KMS-11 (cell line): ENCODE data around the gene HK3.

Source experiments
- H2AFZ ChIP-seq: fragments of 200-600 bp; sonication (generic); 2 replicates; pipeline ENCODE4 v1.6.1; 2016; ENCODE audit warnings: antibody characterized with exemption, mixed run types, low read depth
- H3K27ac ChIP-seq: fragments of 200-600 bp; sonication (generic); 2 replicates; pipeline ENCODE4 v1.6.1; 2016; ENCODE audit warnings: mild to moderate bottlenecking, mixed run types
- H3K27me3 ChIP-seq: fragments of 200-600 bp; sonication (generic); 2 replicates; pipeline ENCODE4 v1.6.1; 2017; ENCODE audit warnings: mild to moderate bottlenecking, low read depth, mixed run types, moderate library complexity; ENCODE audit not compliant: insufficient read depth
- H3K36me3 ChIP-seq: fragments of 200-600 bp; sonication (generic); 2 replicates; pipeline ENCODE4 v1.6.1; 2017; ENCODE audit warnings: mild to moderate bottlenecking, mixed run types; ENCODE audit not compliant: insufficient read depth
- H3K4me1 ChIP-seq: fragments of 200-600 bp; sonication (generic); 2 replicates; pipeline ENCODE4 v1.6.1; 2016; ENCODE audit warnings: mild to moderate bottlenecking, low read depth, mixed run types; ENCODE audit not compliant: poor library complexity, severe bottlenecking
- H3K4me2 ChIP-seq: fragments of 200-600 bp; sonication (generic); 2 replicates; pipeline ENCODE4 v1.7.0; 2016; ENCODE audit warnings: mild to moderate bottlenecking, mixed run types
- H3K4me3 ChIP-seq: fragments of 200-600 bp; sonication (generic); IDR thresholded peaks from 2 replicates; pipeline ENCODE4 v1.6.1; 2017; ENCODE audit warnings: low read depth, low read length, mixed read lengths; ENCODE audit not compliant: insufficient read depth
- H3K79me2 ChIP-seq: fragments of 200-600 bp; sonication (generic); 2 replicates; pipeline ENCODE4 v1.6.1; 2016; ENCODE audit warnings: low read depth, mixed run types; ENCODE audit not compliant: insufficient read depth
- H3K9ac ChIP-seq: fragments of 200-600 bp; sonication (generic); 2 replicates; pipeline ENCODE4 v1.6.1; 2016; ENCODE audit warnings: mild to moderate bottlenecking, mixed run types
- H4K20me1 ChIP-seq: fragments of 200-600 bp; sonication (generic); 2 replicates; pipeline ENCODE4 v1.6.1; 2016; ENCODE audit warnings: mild to moderate bottlenecking, mixed run types; ENCODE audit not compliant: insufficient read depth
- CTCF ChIP-seq: fragments of 200-600 bp; sonication (generic); conservative IDR thresholded peaks from 2 replicates; pipeline ENCODE4 v1.6.1; 2017; ENCODE audit warnings: low read depth, mild to moderate bottlenecking, antibody characterized with exemption, low read length, moderate library complexity, mixed read lengths

The HK3 gene

GRCh38 chr5:176847726-176848290, 51.3 kb downstream of the HK3 start:
- Histone ChIP-seq H3K27me3 (peaks cover 50% of the 10 kb centered on the region), H3K4me1 (no peaks in the 10 kb centered on the region), H3K9ac (no peak overlapping the region), H3K79me2 (no peaks in the 10 kb centered on the region), H3K36me3 (no peaks in the 10 kb centered on the region), H4K20me1 (no peaks in the 10 kb centered on the region), H3K27ac (no peak overlapping the region), H2AFZ (no peak overlapping the region), H3K4me3 (no peak overlapping the region), H3K4me2 (no peak overlapping the region)
- no peak for TF ChIP-seq CTCF

- Histone ChIP-seq H3K9ac (no peak overlapping the region), H4K20me1 (no peaks in the 10 kb centered on the region), H3K4me2 (no peak overlapping the region), H3K27ac (no peak overlapping the region), H3K36me3 (no peaks in the 10 kb centered on the region), H3K27me3 (peaks cover 52% of the 10 kb centered on the region), H3K4me1 (no peaks in the 10 kb centered on the region), H2AFZ (no peak overlapping the region), H3K4me3 (no peak overlapping the region), H3K79me2 (no peaks in the 10 kb centered on the region)
- TF ChIP-seq CTCF: no peak
Observed at GRCh38 chr5:176847148-176847547, 52.0 kb downstream of the HK3 start.

GRCh38 chr5:176846335-176847140, 52.6 kb downstream of the HK3 start:
- Histone ChIP-seq H3K27ac (no peak overlapping the region), H3K4me2 (no peak overlapping the region), H3K4me1 (no peaks in the 10 kb centered on the region), H3K4me3 (no peak overlapping the region), H2AFZ (no peak overlapping the region), H4K20me1 (no peaks in the 10 kb centered on the region), H3K27me3 (peaks cover 53% of the 10 kb centered on the region), H3K9ac (no peak overlapping the region), H3K79me2 (no peaks in the 10 kb centered on the region), H3K36me3 (no peaks in the 10 kb centered on the region)
- TF ChIP-seq CTCF: no peak

- H4K20me1 ChIP-seq: no peaks in the 10 kb centered on the region
- H3K4me3 ChIP-seq: no peak overlapping the region
- no peak overlapping the region for H3K27ac ChIP-seq
- H2AFZ ChIP-seq: no peak overlapping the region
- H3K9ac ChIP-seq: no peak overlapping the region
- no peaks in the 10 kb centered on the region for H3K79me2 ChIP-seq
- H3K27me3 ChIP-seq: peaks cover 54% of the 10 kb centered on the region
- no peaks in the 10 kb centered on the region for H3K36me3 ChIP-seq
- no peak for TF ChIP-seq CTCF
- peaks cover 4% of the 10 kb centered on the region for H3K4me1 ChIP-seq
- no peak overlapping the region for H3K4me2 ChIP-seq
Observed at GRCh38 chr5:176845392-176845713, 53.8 kb downstream of the HK3 start.
